IMR-90 (cell line): ENCODE measurements around the gene AARS1. TPM values are rescaled to one million over a fixed set of nuclear protein-coding genes. Genes with fewer than 3 reads are reported as not detected.

Experiments used
- ATAC-seq: fragments of 200-7000 bp; cut with Tn5 transposase; 2 replicates; pipeline ENCODE4 v1.9.1; 2020; ENCODE audit warnings: low read depth, mild to moderate bottlenecking, moderate library complexity
- BruUV-seq: library from RNA; stranded (reverse); fragments of 400-500 nt; replicated peaks from 2 replicates; lab custom pipeline; 2021; lab: Mats Ljungman, UMichigan
- CTCF ChIA-PET: fragments of 300-600 bp; formaldehyde crosslinking; extraction: SDS; loops from one replicate; lab custom pipeline; 2021; ENCODE audit warnings: antibody characterized with exemption; lab: Yijun Ruan, JAX
- POLR2A ChIA-PET: fragments of 300-600 bp; sonication (Branson Sonifier 250); formaldehyde crosslinking; loops from one replicate; lab custom pipeline; 2022; ENCODE audit warnings: antibody characterized with exemption; ENCODE audit not compliant: unreplicated experiment; lab: Charles Lee
- DNase-seq: peaks from one replicate; pipeline ENCODE4 v3.0.0; 2013
- H2AFZ ChIP-seq: replicated peaks from 2 replicates; pipeline ENCODE3; 2013; ENCODE audit warnings: low read length, mild to moderate bottlenecking; ENCODE audit not compliant: poor library complexity
- H2AK5ac ChIP-seq: 2 replicates; pipeline ENCODE4 v1.6.1; 2013; ENCODE audit warnings: low read depth, low read length, inconsistent platforms
- H2AK9ac ChIP-seq: replicated peaks from 2 replicates; pipeline ENCODE3; 2013; ENCODE audit warnings: mild to moderate bottlenecking, low read depth, low read length, moderate library complexity; ENCODE audit not compliant: poor library complexity
- H2BK120ac ChIP-seq: 2 replicates; pipeline ENCODE4 v1.6.1; 2013; ENCODE audit warnings: low read depth, low read length, inconsistent platforms
- H2BK15ac ChIP-seq: 3 replicates; pipeline ENCODE4 v1.6.1; 2013; ENCODE audit warnings: low read depth, low read length, inconsistent platforms
- H2BK20ac ChIP-seq: 2 replicates; pipeline ENCODE4 v1.6.1; 2013; ENCODE audit warnings: low read depth, mild to moderate bottlenecking, inconsistent platforms, low read length, moderate library complexity
- H2BK5ac ChIP-seq: 2 replicates; pipeline ENCODE4 v1.6.1; 2013; ENCODE audit warnings: mild to moderate bottlenecking, low read depth, low read length, inconsistent platforms; ENCODE audit not compliant: poor library complexity, severe bottlenecking
- H3K14ac ChIP-seq: replicated peaks from 2 replicates; pipeline ENCODE4 v1.6.1; 2013; ENCODE audit warnings: low read depth, low read length, inconsistent platforms
- H3K18ac ChIP-seq: 2 replicates; pipeline ENCODE4 v1.6.1; 2013; ENCODE audit warnings: low read depth, low read length, control low read depth
- H3K23ac ChIP-seq: 2 replicates; pipeline ENCODE4 v1.6.1; 2013; ENCODE audit warnings: low read depth, low read length, inconsistent platforms
- H3K27ac ChIP-seq: 2 replicates; pipeline ENCODE4 v1.5.1; 2013; ENCODE audit warnings: mild to moderate bottlenecking, control low read depth, low read length; ENCODE audit not compliant: insufficient read depth
- H3K27me3 ChIP-seq: 2 replicates; pipeline ENCODE4 v1.6.1; 2013; ENCODE audit warnings: low read length; ENCODE audit not compliant: control insufficient read depth, insufficient read depth
- H3K36me3 ChIP-seq: 2 replicates; pipeline ENCODE4 v1.6.1; 2013; ENCODE audit warnings: low read length, mixed read lengths; ENCODE audit not compliant: control insufficient read depth, insufficient read depth
- H3K4ac ChIP-seq: 2 replicates; pipeline ENCODE4 v1.6.1; 2013; ENCODE audit warnings: low read depth, low read length, inconsistent platforms
- H3K4me1 ChIP-seq: 2 replicates; pipeline ENCODE4 v1.6.1; 2013; ENCODE audit warnings: low read length, mixed read lengths; ENCODE audit not compliant: control insufficient read depth, insufficient read depth
- H3K4me2 ChIP-seq: 2 replicates; pipeline ENCODE4 v1.6.1; 2013; ENCODE audit warnings: low read depth, mild to moderate bottlenecking, control low read depth, low read length, moderate library complexity
- H3K4me3 ChIP-seq: 2 replicates; pipeline ENCODE4 v1.5.1; 2013; ENCODE audit warnings: low read depth, mild to moderate bottlenecking, control low read depth, low read length, moderate library complexity; ENCODE audit not compliant: insufficient read depth
- H3K56ac ChIP-seq: 2 replicates; pipeline ENCODE4 v1.6.1; 2013; ENCODE audit warnings: low read length, inconsistent platforms; ENCODE audit not compliant: insufficient read depth; ENCODE audit errors: extremely low read depth
- H3K79me1 ChIP-seq, 2 experiments: 2 replicates each; pipeline ENCODE4 v1.6.1; 2013; ENCODE audit warnings: low read length in 2 of 2, inconsistent platforms in 1 of 2, low read depth in 1 of 2
- H3K9ac ChIP-seq: 2 replicates; pipeline ENCODE4 v1.6.1; 2013; ENCODE audit warnings: low read depth, low read length, control low read depth
- H3K9me1 ChIP-seq: 2 replicates; pipeline ENCODE4 v1.6.1; 2013; ENCODE audit warnings: low read length, inconsistent platforms; ENCODE audit not compliant: insufficient read depth
- H3K9me3 ChIP-seq: 2 replicates; pipeline ENCODE4 v1.6.1; 2013; ENCODE audit warnings: low read length; ENCODE audit not compliant: control insufficient read depth, insufficient read depth
- H4K20me1 ChIP-seq: 2 replicates; pipeline ENCODE4 v1.6.1; 2013; ENCODE audit warnings: low read length, inconsistent platforms; ENCODE audit not compliant: insufficient read depth
- H4K5ac ChIP-seq: 2 replicates; pipeline ENCODE4 v1.6.1; 2013; ENCODE audit warnings: mild to moderate bottlenecking, low read depth, low read length, control low read depth
- H4K8ac ChIP-seq, 2 experiments: 2 replicates each; pipeline ENCODE4 v1.6.1; 2013; ENCODE audit warnings: low read depth in 2 of 2, low read length in 2 of 2, control low read depth in 1 of 2, inconsistent platforms in 1 of 2
- H4K91ac ChIP-seq: 2 replicates; pipeline ENCODE4 v1.6.1; 2013; ENCODE audit warnings: low read depth, low read length, inconsistent platforms; ENCODE audit not compliant: insufficient read depth
- BHLHE40 ChIP-seq: fragments of 150-350 bp; IDR thresholded peaks from 2 replicates; pipeline ENCODE4 v1.6.1; 2016; ENCODE audit warnings: mild to moderate bottlenecking, low read depth, low read length
- CEBPB ChIP-seq: IDR thresholded peaks from 2 replicates; pipeline ENCODE4 v1.6.1; 2012; ENCODE audit warnings: low read depth, low read length, improper control_type of control experiment
- CTCF ChIP-seq: conservative IDR thresholded peaks from 2 replicates; pipeline ENCODE4 v1.5.1; 2012; ENCODE audit warnings: mild to moderate bottlenecking, low read depth, low read length, improper control_type of control experiment
- MAZ ChIP-seq: IDR thresholded peaks from 2 replicates; pipeline ENCODE4 v1.6.1; 2012; ENCODE audit warnings: low read depth, mild to moderate bottlenecking, low read length, improper control_type of control experiment, moderate library complexity, borderline replicate concordance
- MXI1 ChIP-seq: IDR thresholded peaks from 2 replicates; pipeline ENCODE4 v1.6.1; 2012; ENCODE audit warnings: low read depth, mild to moderate bottlenecking, low read length, moderate library complexity, borderline replicate concordance
- POLR2A ChIP-seq: IDR thresholded peaks from 2 replicates; pipeline ENCODE4 v1.6.1; 2012; ENCODE audit warnings: mild to moderate bottlenecking, low read depth, low read length
- RAD21 ChIP-seq: IDR thresholded peaks from 2 replicates; pipeline ENCODE4 v1.6.1; 2012; ENCODE audit warnings: low read length, improper control_type of control experiment
- RCOR1 ChIP-seq: IDR thresholded peaks from 2 replicates; pipeline ENCODE4 v1.6.1; 2012; ENCODE audit warnings: mild to moderate bottlenecking, low read length, improper control_type of control experiment; ENCODE audit not compliant: insufficient replicate concordance
- WGBS, 2 experiments: methylation state at CpG; one replicate each; pipeline versions ENCODE4 v1.1.5 to v1.1.7; 2013; ENCODE audit warnings: missing lambda C conversion rate in 2 of 2; ENCODE audit not compliant: insufficient read length in 1 of 2; ENCODE audit errors: extremely low coverage in 2 of 2; 5-methylcytosine and 5-hydroxymethylcytosine counted together
- dilution Hi-C: fragments of 300-500 bp; cut with HindIII; formaldehyde crosslinking; loops from one replicate; pipeline ENCODE4 v1.14.3; 2018; ENCODE audit warnings: low sequenced_read_pairs; ENCODE audit not compliant: unreplicated experiment
- in situ Hi-C: fragments of 300-500 bp; cut with MboI; formaldehyde crosslinking; loops from 3 replicates; pipeline ENCODE4 v1.14.3; 2019; ENCODE audit warnings: low sequenced_read_pairs, inconsistent platforms, mixed read lengths
- intact Hi-C: fragments of 100-400 bp; cut with micrococcal nuclease; formaldehyde crosslinking; loops from 2 replicates; pipeline ENCODE4 v1.10.0; 2022
- polyA plus RNA-seq, 3 experiments: library from polyadenylated mRNA; depleted of rRNA; stranded (reverse); fragments of >200 nt; gene quantifications; 2 replicates each; pipeline ENCODE4 v1.2.3, GENCODE V29; 2012; ENCODE audit warnings: low replicate concordance in 1 of 3
- total RNA-seq: library from RNA; depleted of rRNA; stranded (reverse); fragments of >200 nt; gene quantifications from 2 replicates; pipeline ENCODE4 v1.2.3, GENCODE V29; 2012
- TF ChIP-seq, protein P1 (sequence below): fragments of 150-350 bp; IDR thresholded peaks from 2 replicates; pipeline ENCODE4 v1.6.1; 2016; ENCODE audit warnings: low read depth, mild to moderate bottlenecking, low read length, moderate library complexity, borderline replicate concordance

Gene AARS1
- total and polyA plus RNA-seq, 2 of the 4 experiments (the other 2 are of a cell fraction), result 104 to 139 TPM

GRCh38 chr16:70251629-70252354 lies 37.5 kb downstream of the AARS1 start, which contains the start of gene EXOSC6:
Gene EXOSC6 (minus strand): TSS chr16:70251940. CDS start chr16:70251900, 40 bp downstream.
- ChIA-PET POLR2A (no interaction called here), CTCF (no interaction called here)
- H3K4me3 ChIP-seq, result peak within 1 kb of the TSS; percentile 61
- no peak within 1 kb of the TSS for H2BK20ac ChIP-seq
- H3K4me1 ChIP-seq, result peaks cover 2% of the 10 kb centered on the region
- H3K18ac ChIP-seq, result no peak within 1 kb of the TSS
- no peak within 1 kb of the TSS for H3K56ac ChIP-seq
- H3K4ac ChIP-seq, result peak within 1 kb of the TSS; percentile 75
- peak within 1 kb of the TSS; percentile 75 for H3K4me2 ChIP-seq
- peak; percentile 92 for TF ChIP-seq CTCF
- TF ChIP-seq CEBPB, result no peak
- no peak for TF ChIP-seq RAD21
- TF ChIP-seq, protein P1, sequence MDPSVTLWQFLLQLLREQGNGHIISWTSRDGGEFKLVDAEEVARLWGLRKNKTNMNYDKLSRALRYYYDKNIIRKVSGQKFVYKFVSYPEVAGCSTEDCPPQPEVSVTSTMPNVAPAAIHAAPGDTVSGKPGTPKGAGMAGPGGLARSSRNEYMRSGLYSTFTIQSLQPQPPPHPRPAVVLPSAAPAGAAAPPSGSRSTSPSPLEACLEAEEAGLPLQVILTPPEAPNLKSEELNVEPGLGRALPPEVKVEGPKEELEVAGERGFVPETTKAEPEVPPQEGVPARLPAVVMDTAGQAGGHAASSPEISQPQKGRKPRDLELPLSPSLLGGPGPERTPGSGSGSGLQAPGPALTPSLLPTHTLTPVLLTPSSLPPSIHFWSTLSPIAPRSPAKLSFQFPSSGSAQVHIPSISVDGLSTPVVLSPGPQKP, result no peak
- TF ChIP-seq MXI1, result peak; percentile 88
- no peak for TF ChIP-seq RCOR1
- TF ChIP-seq MAZ, result peak; percentile 59; the same call in 1 of the 2 replicates
- TF ChIP-seq POLR2A, result peak; percentile 49; the same call in 1 of the 2 replicates
- TF ChIP-seq BHLHE40, result 0 out of 2 replicates have a peak, but pooled peaks have one; percentile 26
- H3K36me3 ChIP-seq, result peaks cover 43% of the 10 kb centered on the region
- peak within 1 kb of the TSS; percentile 46 for H3K9ac ChIP-seq
- DNase-seq, result peak; percentile 88
- in situ Hi-C loops (no loop called here), dilution Hi-C loops (no loop called here), intact Hi-C loops (no loop called here)
- 0 out of 2 replicates have a peak within 1 kb of the TSS, but pooled peaks have one; percentile 59 for H3K23ac ChIP-seq
- peak within 1 kb of the TSS; percentile 74 for H2BK5ac ChIP-seq
- peak within 1 kb of the TSS; percentile 76 for H3K14ac ChIP-seq
- WGBS, 2 experiments, result 0% methylated on average over 3 of the region's 65 CpGs; no CpG with 5 or more reads in 1 of the 2 experiments
- ATAC-seq, result peak; percentile 94
- H2AFZ ChIP-seq, result peak within 1 kb of the TSS; percentile 93
- H3K9me1 ChIP-seq, result 0 out of 2 replicates have a peak, but pooled peaks cover 5% of the 10 kb centered on the region
- 0 out of 2 replicates have a peak within 1 kb of the TSS, but pooled peaks have one; percentile 23 for H2BK120ac ChIP-seq
- H4K91ac ChIP-seq, result 0 out of 2 replicates have a peak within 1 kb of the TSS, but pooled peaks have one; percentile 26
- BruUV-seq, result no TSS peak
- peak within 1 kb of the TSS; percentile 74 for H3K27ac ChIP-seq
- peak within 1 kb of the TSS in 1 of 2 experiments; percentile 65; a peak in 1 of 4 replicates for H4K8ac ChIP-seq
- H3K27me3 ChIP-seq, result no peaks in the 10 kb centered on the region
- peaks cover 39% of the 10 kb centered on the region for H4K20me1 ChIP-seq
- no peak within 1 kb of the TSS for H2AK5ac ChIP-seq
- H3K79me1 ChIP-seq, result peaks cover 3 to 30% of the 10 kb centered on the region in 2 experiments; a peak in 2 of 4 replicates
- peak within 1 kb of the TSS; percentile 94 for H2AK9ac ChIP-seq
- no peak within 1 kb of the TSS for H2BK15ac ChIP-seq
- peak within 1 kb of the TSS; percentile 40; the same call in 1 of the 2 replicates for H4K5ac ChIP-seq
- no peaks in the 10 kb centered on the region for H3K9me3 ChIP-seq
